Suprapubic skin (tissue), 4 donors: ENCODE results near the gene ARID3A.

Experiments used
- CTCF ChIP-seq, 2 donors: fragments of 200-600 bp in 1 of 2; fragments of 450-650 bp in 1 of 2; sonication (generic) in 1 of 2; IDR thresholded peaks; one replicate each; pipeline ENCODE4 v1.5.1; 2016 to 2019; ENCODE audit warnings: antibody characterized with exemption in 2 of 2, mild to moderate bottlenecking in 1 of 2, moderate library complexity in 1 of 2
- EP300 ChIP-seq: sonication (generic); formaldehyde crosslinking; IDR thresholded peaks from one replicate; pipeline ENCODE4 v1.6.1; 2017; ENCODE audit warnings: antibody characterized with exemption
- POLR2A ChIP-seq, 2 donors: fragments of 450-650 bp; IDR thresholded peaks; one replicate each; pipeline ENCODE4 v1.6.1; 2017; ENCODE audit warnings: antibody characterized with exemption in 2 of 2, mild to moderate bottlenecking in 2 of 2, moderate library complexity in 2 of 2
- POLR2AphosphoS5 ChIP-seq, 3 donors: sonication (generic); formaldehyde crosslinking; IDR thresholded peaks; one replicate each; pipeline ENCODE4 v1.6.1; 2017; ENCODE audit warnings: antibody characterized with exemption in 3 of 3

GRCh38 chr19:1016647-1017114, 90.8 kb downstream of the ARID3A start:
- TF ChIP-seq CTCF (IDR thresholded peaks at IDR 0.05) (no peak), POLR2A (IDR thresholded peaks at IDR 0.05) (no peak), POLR2AphosphoS5 (IDR thresholded peaks at IDR 0.05) (no peak), EP300 (no peak)
